SHP77 (cell line): Measurements from ENCODE around the gene TNIK.
"Not testable (repeated sequence)": the region's sequence is repeated elsewhere in the genome, so short reads cannot be mapped to it uniquely, and the experiment has no call there.

Experiments used
- DNase-seq, 2 experiments: peaks; one replicate each; lab custom pipeline; 2025; lab: John Stamatoyannopoulos, UW

The TNIK gene

GRCh38 chr3:171445620-171446204 lies 14.5 kb downstream of the TNIK start:
- DNase-seq = no peak

GRCh38 chr3:171444001-171444690 lies 16.1 kb downstream of the TNIK start:
- no peak for DNase-seq

GRCh38 chr3:171443211-171443957 lies 16.8 kb downstream of the TNIK start:
- no peak for DNase-seq

GRCh38 chr3:171442184-171442583 lies 18.0 kb downstream of the TNIK start:
- no peak for DNase-seq

GRCh38 chr3:171441381-171441780 lies 18.8 kb downstream of the TNIK start:
- no peak for DNase-seq

- no peak for DNase-seq
Measured at GRCh38 chr3:171439996-171440395, 20.2 kb downstream of the TNIK start.

- DNase-seq = no peak
Measured at GRCh38 chr3:171437115-171437756, 23.0 kb downstream of the TNIK start.

GRCh38 chr3:171436380-171436779 lies 23.8 kb downstream of the TNIK start:
- no peak for DNase-seq

- no peak for DNase-seq
Measured at GRCh38 chr3:171435757-171436156, 24.4 kb downstream of the TNIK start.

- DNase-seq = no peak
Measured at GRCh38 chr3:171435143-171435542, 25.1 kb downstream of the TNIK start.

GRCh38 chr3:171432548-171432947 lies 27.7 kb downstream of the TNIK start:
- no peak for DNase-seq

GRCh38 chr3:171431550-171431949 lies 28.7 kb downstream of the TNIK start:
- no peak for DNase-seq

GRCh38 chr3:171430530-171430929 lies 29.7 kb downstream of the TNIK start:
- DNase-seq = no peak

GRCh38 chr3:171429635-171430034 lies 30.6 kb downstream of the TNIK start:
- DNase-seq = no peak

- no peak for DNase-seq
Measured at GRCh38 chr3:171428892-171429291, 31.3 kb downstream of the TNIK start.

GRCh38 chr3:171428321-171428787 lies 31.9 kb downstream of the TNIK start:
- no peak for DNase-seq

- no peak for DNase-seq
Measured at GRCh38 chr3:171427771-171428320, 32.4 kb downstream of the TNIK start.

GRCh38 chr3:171424063-171424462 lies 36.1 kb downstream of the TNIK start:
- DNase-seq = not testable (repeated sequence)

GRCh38 chr3:171422855-171423254 lies 37.4 kb downstream of the TNIK start:
- DNase-seq = not testable (repeated sequence)

- DNase-seq = no peak
Measured at GRCh38 chr3:171420667-171421066, 39.5 kb downstream of the TNIK start.

GRCh38 chr3:171419457-171419856 lies 40.7 kb downstream of the TNIK start:
- no peak for DNase-seq

- DNase-seq = no peak
Measured at GRCh38 chr3:171417813-171418212, 42.4 kb downstream of the TNIK start.
